EH (cell line): ENCODE measurements around the gene HS3ST4.
"Not testable (repeated sequence)": the region's sequence is repeated elsewhere in the genome, so short reads cannot be mapped to it uniquely, and the experiment has no call there.

Experiments used
- DNase-seq: peaks from one replicate; pipeline ENCODE4 v3.0.0-alpha.2; 2015; ENCODE audit warnings: low read depth

The HS3ST4 gene

DNA sequence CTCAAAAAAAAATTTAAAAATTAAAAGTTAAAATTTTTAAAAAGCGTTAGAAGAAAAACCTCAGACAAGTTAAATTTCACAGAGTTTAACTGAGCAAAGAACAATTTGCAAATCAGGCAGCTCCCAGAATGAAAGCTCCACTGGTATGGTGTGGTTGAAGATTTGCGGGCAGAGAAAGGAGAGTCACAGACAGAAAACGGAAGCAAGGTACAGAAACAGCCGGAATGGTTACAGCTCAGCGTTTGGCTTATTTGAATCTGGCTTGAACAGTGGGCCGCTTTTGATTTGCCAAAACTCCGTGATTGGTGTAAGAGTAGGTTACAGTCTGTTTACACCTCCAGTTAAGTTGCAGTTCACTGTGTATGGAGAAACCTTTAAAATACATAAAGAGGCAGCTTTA lies 297.1 kb downstream of the HS3ST4 start:
- DNase-seq: no peak

DNA sequence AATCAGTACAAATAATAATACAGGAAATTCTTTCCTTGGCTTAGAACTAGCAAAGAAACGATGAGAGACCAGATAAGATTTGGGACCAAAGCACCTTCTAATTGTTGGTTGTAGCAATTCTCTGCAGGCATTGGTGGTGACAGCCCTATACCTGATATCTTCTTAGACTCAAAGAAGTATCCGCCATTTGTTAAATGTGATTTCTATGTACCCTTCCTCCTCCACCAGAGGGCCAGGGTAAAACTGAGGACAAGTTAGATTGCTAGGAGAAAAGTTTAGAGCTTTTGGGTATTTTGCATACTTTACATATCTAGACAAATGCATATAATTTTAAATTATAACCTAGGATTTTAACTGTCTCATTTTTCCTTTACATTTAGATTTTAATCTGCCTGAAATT lies 304.3 kb downstream of the HS3ST4 start:
- DNase-seq: no peak

DNA sequence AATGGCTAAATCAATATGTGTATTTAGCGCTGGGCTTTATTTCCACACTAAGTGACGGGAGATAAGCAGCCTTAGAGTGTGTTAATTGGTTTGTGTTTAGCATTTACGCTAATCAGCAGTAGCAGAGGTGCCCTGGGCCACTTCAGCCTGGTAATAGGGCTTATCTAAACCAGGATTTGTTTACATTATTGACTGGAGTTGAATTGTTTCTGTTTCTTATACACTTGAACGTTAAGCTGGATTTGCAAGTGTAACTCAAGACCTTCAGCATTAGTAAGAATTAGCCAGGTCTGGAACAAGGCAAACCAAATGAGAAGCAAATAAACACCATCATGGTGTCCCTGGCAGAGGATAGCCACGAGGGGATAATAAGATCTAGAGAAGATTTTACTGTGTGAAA lies 313.6 kb downstream of the HS3ST4 start:
- DNase-seq: no peak

DNA sequence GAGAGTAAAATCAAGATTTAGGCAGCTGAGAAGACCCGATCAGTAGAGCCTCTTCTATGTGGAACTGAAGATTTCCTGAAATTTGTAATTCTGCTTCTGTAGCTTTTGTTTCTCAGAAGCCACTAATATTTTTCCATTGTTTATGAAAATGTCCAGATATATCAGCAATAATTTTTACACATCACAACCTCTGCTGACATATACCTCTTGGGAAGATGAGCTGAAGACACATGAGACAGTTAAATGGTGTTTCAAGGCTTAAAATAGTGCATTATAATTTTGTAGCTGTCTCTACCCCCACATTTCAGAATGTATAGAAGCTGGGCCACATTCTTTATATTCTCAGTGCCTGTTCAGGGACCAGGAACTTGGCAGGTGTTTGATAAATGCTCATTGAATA lies 320.6 kb downstream of the HS3ST4 start:
- DNase-seq: no peak

DNA sequence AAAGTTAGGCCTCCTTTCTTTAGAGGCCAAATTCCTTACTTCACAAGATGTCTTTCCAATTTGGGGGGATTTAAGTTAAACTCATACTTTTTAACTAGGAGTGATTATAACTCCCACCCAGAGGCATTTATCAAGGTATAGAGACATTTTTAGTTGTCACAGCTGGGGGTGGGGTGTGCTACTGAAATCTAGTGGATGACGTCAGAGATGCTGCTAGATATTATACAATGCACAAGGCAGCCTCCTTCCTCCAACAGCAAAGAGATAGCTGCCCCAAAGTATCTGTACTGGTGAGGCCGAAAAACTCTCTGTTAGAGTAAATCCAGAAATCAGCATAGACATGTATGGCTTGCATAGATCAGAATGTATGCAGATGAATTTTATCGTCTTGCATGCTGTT lies 324.0 kb downstream of the HS3ST4 start:
- DNase-seq: no peak

DNA sequence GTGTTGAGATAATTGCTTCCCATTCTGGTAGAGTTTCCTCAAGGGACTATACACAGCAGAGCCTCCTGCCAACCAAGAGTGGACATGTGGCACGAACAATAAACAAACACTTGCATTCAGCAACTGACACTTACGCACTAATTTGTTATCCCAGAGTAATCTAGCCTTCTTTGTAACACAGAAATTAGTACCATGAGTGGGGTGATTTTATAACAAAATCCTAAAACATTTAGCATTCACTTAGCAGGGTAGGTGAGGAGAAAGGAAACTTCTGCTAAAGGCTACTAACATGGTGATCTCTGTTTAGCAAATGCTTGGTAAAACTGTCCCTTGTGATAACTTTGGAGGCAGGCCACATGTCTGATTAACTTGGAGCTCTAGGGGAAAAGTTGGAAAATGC lies 325.2 kb downstream of the HS3ST4 start:
- DNase-seq: no peak

DNA sequence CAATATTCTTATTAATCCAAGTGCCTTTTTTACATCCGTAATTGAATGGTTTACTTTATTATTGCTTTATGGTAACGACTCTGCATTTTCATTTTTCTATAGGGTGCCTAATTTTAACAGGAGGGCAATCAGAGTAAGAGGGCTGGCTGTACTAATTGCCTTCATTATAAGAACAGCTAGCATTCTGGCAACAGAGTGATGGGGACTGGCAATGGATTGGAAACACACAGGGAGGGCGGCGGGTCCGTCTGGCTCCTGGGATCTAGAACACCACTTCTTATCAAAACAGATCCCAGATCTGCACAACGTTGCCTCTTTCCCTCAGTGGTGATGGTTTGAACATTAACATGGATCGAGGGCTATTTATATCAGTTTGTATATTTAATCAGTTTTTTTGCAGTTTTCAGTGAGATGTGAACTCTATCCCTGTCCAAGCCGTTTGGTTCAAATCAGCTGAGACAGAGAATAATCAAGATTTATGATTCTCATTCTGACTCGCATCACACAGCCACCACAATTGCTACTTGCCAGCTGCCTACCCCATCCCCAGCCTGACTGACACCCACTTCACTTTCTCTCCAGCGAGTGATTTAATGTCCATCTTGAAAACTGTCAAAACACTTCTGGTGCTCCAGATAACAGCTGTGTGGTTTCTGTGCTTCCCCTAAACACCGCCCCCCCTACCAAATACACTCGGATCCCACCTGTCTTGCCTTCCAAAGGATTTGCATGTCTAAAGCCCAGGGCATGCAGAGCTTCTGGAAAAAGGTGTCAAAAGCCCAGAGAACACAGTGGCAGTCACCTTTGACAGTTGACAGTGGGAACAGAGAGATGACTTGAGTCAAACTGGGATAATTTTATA lies 327.9 kb downstream of the HS3ST4 start:
- DNase-seq: no peak

DNA sequence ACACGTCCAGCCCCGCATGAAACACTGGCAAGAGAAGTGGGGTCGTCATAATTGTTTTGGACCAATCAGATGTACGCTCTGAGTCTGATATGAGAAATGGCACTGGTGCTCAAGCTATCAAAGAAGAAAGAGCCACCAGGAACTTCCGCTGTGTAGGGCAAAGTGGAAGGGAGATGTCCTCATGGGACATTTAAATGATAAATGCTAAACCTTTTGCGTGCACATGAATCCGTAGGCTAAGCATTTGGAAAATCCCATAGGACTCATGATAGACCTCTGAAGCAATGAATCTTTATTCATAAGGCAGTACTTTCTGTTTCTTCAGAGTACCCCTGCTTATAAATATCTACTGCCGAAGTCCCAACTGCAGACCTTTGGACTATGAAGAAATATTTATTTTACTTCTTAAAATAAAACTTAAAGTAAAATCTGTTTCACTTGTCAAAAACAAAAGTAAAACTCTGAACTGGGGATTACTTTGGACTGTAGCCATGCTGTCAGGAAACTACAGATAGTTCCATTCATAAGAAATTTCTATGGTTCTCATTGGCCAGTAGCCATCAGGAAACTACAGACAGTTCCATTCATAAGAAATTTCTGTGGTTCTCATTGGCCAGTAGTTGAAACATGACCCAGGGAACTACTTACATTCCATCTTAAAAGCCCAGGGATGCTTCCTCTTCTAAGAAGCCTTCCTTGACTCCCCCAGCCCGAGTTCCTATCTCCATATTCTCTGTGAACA lies 335.1 kb downstream of the HS3ST4 start:
- DNase-seq: no peak

DNA sequence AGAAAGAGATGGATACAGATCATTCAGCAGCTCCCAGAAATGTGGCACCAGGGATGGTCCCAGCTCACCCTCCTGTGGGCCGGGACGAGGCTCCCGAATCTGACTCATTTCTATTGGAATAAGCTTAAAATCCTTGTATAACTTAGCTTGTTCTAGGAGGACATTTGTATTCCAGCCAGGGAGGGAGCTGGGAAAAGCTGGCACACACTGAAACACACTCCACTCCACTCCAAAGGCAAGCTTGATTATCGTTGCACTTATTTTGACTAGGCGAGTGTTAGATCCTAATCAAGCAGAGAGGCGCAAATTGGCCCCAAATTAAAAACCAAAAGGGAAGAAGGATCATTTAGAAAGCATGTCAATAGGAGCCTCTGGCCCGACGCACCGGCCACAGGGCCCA lies 339.5 kb downstream of the HS3ST4 start:
- no peak for DNase-seq

DNA sequence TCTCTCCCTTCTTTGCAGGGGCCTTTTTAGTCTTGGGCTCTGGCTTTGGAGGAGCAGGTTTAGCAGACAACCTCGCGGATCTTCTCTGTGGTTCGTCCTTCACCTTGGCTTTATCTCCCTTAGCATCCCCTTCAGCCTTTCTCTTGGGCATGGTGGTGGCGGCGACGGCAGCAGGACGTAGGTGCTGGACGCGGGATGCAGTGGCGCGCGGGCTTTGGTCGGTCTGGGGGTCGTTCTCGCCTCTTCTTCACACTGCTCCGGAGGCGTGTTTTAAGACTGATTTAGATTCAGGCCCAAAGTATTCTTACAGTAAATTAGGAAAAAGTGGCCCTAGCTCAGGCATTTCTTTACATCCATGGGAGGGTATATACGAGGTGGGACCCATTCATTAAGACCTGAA lies 340.9 kb downstream of the HS3ST4 start:
- not testable (repeated sequence) for DNase-seq

DNA sequence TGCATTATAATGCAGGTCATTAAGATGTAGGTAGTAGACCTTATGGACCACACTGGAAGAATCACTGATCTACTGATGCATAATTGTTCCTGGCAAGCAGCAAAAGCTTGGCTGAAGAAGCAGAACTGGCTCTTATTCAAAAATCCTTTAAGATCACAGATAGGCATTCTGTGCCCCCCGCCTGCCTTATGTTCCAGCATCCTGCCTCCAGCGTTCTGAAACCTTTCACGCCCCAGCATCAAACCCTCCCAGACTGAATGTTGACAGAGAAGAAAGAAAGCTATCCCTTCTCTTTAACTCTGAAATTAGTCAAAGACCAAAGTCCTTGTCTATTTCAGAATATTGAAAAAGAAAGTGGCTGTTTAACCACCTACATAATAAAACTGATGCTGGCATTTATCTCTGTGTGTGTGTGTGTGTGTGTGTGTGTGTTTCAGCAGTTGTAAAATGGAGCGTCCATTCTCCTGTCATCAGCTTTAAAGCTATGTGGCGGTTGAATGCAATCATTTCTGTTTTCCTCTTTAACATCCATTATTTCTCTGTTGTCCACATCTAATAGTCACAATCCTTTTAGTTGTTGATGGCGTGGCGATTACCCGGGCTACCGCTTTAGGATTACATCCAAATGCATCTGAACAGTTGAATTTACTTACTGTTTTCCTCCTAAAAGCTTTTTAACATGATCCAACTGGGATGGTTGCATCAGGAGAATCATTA lies 350.4 kb downstream of the HS3ST4 start:
- no peak for DNase-seq

DNA sequence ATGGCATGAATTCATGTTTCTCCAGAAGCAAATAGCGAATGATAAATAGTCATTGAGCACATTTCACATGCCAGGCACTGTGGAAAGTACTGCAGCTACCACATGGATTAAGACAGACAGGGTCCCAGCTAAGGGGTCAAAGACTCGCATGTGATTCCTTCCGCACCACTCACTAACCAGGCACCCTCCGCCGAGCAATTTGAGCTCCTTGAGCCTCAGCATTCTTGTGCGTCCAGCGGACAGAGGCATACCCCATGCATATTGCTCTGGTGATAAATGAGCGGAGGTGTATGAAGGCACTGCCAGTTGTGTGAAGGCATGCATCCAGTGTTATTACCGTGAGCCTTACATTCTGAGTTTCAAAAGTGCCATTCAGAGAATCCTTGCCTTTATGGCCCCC lies 358.7 kb downstream of the HS3ST4 start:
- no peak for DNase-seq

DNA sequence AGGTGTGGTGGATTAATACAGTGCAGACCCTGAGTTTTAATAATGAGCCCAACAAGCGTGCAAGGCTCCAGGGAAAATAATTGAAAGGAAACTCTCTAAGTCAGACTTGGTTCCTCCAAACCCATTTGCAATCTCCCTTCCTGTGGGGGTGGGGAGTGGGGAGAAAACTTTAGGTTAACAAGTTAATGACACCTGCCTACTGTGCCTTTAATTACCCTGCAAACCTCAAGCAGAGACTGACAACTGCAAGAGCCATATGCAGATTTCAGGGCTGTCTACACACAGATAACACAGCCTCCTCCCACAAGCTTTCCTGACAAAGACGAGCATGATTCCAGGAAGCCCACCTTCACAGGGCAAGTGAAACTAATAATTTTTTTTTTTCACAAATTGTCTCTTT lies 359.3 kb downstream of the HS3ST4 start:
- no peak for DNase-seq

DNA sequence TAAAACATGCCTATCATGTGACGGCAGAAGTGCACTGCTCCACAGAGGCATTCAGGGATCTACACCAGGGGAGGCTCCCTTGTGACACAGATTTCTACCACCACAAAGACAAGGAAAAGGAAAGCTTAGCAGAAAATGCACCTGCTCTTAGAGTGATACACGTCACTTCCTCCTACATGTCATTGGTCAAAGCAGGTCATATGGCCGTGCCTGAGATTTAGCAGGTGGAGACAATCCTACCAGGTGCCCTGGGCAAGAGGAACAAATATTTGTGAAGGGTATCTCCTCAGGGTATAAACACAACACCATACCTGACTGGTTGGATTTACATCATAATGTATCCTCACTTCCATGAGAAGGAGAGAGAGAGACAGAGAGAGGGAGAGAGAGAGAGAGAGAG lies 362.1 kb downstream of the HS3ST4 start:
- no peak for DNase-seq

DNA sequence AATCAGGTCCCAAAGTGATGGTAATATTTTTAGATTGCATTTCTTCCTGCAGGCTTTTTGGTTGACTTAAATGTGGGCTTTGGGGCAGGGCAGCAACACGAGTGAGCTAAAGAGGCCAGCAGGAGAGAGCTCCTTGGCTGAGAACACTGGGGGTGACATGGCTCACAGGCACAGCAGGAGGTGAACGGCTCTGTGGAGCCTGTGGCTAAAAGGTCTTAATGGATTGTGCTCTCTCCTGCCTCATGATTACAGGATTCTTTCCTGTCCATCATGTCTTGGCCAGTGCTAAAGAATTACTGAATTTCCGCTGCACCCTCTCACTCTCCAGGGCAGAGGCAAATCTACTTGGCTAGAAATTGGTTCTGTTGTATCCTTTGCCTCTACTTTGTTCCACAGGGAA lies 366.6 kb downstream of the HS3ST4 start:
- DNase-seq: no peak

DNA sequence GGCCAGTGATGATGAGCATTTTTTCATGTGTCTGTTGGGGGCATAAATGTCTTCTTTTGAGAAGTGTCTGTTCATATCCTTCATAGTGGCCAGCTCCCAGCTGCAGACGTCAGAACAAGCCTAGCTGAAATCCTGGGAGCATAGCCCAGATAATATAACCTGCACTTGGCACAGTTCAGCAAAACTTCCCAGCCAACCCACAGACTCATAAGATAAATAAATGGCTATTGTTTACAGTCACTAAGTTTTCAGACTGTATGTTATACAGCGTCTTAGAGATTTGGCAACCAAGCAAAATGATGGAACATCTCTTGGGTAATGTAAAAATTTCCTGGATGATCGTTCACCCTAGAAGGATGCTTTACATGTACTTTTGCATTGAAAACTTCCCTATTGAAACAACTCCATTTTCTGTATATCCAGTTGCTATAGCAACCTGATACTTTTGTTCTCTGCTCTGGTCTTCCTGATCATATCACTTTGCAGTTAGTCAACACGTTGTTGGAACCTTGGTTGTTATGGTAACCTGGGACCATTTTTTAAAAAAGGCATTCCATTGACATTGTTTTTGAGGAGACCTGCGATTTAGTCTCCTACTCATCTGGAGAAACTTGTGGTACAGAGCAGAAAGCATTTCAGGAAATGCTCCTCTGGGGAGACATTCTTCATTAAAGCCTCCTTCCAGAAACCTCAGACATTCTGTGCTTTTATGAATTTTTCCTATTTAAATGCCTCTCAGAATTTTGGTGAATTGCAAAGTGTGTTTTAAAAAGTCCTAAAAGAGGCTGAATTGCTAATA lies 378.7 kb downstream of the HS3ST4 start:
- DNase-seq: no peak

DNA sequence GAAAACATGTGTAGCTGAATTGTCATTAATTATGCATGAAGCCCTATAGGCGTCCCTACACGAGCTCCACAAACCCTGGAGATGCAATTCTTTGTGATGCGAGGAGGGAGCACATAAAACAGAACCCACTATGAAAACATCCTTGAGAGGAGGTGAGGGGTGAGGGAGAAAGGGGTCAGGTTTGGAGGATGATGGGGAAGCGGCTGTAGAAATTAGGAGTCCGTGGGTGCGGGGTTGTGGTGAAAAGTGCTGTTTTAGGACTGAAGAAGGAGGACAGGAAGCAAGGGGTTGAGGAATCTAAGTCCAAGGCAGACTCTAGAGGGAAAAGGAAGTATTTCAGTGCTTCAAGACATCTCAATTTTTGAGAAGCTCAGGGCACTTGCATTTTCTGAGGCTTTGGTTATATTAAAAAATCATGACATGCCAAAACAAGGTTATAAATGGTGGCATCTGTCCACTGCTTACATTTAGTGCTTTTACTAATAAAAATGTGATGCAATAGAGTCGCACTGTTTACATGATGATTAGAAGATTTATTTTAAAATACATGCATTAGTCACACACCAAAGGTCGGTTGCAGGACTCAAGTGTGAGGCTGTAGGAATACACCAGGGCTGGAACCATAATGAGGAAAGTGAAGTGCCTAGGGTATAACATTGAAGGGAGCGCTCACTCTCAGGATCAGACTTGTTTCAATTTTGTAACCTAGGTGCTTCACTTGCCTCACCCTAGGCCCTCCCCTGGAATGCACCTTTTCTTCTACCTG lies 379.5 kb downstream of the HS3ST4 start:
- no peak for DNase-seq

DNA sequence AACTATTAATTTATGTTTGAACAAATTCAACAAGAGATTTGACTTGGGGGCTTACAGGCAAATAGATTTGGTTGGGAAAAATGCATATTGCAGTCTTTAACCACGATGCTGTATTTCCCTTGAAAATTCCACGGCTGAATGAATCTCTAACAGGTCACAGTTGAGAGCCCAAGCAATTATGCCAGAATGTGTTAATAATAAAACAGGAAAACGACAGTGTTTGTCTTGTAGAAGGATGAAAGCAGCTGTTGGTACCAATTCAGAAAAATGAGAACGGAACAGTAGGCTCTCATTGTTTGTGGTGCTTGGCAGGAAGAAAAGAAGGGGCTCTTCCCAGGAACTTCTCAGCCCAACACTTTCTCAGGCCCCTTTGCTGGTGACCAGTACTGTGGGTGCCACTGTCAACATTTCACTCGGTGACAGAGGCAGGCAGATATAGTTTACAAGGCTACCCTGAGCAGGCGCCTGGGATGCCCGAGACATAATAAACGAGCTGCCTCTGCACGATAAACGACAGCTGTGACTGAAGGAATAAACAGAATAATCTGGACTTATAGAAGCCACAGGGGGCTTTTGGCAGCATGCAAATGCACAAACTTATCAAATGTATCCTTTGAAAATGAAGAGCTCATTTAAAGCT lies 387.1 kb downstream of the HS3ST4 start:
- no peak for DNase-seq

DNA sequence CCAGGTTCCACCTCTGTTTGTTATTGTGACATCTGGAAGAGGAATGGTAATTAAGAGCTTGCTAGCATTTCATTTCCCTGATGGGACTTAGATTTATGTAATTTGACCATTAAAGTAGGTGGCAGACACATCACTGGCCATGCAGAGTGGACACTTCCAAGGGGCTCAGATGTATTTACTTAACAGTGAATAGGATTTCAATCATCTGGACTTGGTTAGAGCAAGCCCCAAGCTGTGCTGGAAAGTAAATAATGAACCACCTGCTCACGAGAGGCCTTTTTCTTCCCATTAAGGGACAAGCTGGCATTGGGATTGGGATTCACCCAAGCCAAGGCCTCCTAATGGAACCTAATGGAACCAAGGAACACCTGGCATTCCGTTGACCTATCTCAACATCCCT lies 395.3 kb downstream of the HS3ST4 start:
- DNase-seq: no peak

DNA sequence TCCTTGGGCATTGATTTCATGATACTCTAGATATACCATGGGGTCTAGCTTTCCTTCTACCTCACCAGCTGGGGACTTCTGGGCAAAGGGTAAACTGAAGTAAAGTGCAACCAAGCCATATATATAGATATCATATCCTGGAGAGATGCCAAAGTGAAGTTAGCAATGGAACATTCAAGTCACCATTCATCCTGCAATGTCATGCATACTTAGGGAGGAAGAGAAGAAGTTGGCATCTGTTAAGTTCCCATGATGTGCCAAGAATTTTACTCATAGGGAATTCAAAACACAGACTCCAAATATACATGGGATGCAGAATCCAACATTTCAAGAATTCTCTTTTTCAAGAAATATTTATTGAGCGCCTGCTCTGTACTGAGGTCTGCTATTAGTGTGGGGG lies 399.8 kb downstream of the HS3ST4 start:
- DNase-seq: no peak

DNA sequence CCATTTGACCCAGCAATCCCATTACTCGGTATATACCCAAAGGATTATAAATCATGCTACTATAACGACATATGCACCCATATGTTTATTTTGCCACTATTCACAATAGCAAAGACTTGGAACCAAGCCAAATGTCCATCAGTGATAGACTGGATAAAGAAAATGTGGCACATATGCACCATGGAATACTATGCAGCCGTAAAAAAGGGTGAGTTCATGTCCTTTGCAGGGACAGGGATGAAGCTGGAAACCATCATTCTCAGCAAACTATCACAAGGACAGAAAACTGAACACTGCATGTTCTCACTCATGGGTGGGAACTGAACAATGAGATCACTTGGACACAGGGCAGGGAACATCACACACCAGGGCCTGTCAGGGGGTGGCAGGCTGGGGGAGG lies 406.4 kb downstream of the HS3ST4 start:
- DNase-seq: not testable (repeated sequence)
